Measurements from ENCODE around the gene CDK6.
"Not testable (repeated sequence)": the region's sequence is repeated elsewhere in the genome, so short reads cannot be mapped to it uniquely, and the experiment has no call there.

CDK6 gene

DNA sequence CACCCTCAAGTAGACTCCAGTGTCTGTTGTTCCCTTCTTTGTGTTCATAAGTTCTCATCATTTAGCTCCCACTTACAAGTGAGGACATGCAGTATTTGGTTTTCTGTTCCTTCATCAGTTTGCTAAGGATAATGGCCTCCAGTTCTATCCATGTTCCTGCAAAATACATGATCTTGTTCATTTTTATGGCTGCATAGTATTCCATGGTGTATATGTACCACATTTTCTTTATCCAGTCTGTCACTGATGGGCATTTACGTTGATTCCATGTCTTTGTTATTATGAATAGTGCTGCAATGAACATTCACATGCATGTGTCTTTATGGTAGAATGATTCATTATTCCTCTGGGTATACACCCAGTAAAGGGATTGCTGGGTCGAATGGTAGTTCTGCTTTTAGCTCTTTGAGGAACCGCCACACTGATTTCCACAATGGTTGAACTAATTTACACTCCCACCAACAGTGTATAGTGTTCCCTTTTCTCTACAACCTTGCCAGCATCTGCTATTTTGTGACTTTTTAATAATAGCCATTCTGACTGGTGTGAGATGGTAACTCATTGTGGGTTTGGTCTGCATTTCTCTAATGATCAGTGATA lies 79.0 kb downstream of the CDK6 start:
- not testable (repeated sequence) for DNase-seq

DNA sequence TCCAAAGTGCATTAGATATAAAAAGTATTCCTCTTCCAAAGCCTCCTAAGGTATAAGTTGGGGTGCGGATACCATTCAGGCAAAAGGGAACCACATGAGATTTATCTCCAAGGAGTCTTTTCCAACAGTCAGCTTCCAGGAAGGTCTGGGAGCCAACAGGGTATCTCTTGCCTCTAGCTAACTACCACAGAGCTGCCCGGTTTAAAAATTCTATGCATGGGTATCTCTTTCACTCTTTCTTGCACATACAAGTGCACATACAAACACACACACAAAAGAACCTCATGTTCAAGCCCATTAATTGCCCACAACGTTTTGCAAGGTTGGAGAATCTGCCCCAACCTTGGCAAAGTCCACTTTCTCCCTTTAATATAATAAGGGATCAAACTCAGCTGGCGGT lies 80.7 kb downstream of the CDK6 start:
- DNase-seq = no peak

DNA sequence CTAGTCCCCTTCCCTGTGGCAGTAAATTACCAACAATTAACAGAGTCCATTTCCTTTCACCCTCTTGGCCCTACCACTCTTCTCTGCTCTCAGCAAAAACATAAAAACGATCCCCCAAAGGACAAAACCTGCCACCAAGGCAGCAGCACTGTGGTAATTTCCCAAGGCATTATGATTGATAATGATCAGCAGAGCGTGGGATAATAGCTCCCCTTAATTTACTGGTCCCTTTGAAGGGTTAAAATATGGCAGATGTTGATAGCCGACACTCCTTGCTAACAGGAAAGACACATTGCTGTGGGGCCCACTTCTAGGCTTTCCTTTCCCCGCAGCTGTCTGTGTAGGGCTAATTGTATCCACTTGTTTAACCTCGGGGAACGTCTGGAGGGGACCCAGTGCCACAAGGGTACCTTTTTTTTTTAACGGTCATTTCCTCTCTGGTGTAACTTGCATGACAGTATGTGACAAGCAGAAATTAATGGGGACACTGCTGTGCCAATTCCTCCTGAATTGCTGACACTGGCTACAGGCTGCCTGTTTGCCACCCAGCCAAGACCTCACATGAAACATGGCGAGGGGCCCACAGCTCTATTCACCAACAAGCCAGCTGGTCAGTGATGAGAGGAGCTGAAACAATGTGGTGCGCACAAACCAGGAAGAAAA lies 81.3 kb downstream of the CDK6 start:
- DNase-seq = peak; percentile 24

DNA sequence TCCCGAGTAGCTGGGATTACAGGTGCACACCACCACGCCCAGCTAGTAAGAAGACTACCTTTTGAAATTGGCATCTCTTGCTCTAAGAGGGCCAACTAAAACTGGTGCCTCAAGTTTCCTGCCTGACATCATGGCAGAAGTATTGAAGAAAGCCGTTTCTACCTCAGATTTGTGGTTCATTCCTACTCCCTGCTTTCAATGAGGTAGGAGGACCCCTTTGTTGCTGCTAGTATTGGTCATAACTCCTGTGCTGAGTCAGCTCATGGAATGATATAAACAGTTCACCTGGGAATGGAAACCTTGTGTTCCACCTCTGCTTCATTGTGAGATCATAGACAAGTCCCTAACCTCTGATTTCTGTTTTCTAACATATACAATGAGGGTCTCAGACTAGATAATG lies 82.8 kb downstream of the CDK6 start:
- DNase-seq = no peak

DNA sequence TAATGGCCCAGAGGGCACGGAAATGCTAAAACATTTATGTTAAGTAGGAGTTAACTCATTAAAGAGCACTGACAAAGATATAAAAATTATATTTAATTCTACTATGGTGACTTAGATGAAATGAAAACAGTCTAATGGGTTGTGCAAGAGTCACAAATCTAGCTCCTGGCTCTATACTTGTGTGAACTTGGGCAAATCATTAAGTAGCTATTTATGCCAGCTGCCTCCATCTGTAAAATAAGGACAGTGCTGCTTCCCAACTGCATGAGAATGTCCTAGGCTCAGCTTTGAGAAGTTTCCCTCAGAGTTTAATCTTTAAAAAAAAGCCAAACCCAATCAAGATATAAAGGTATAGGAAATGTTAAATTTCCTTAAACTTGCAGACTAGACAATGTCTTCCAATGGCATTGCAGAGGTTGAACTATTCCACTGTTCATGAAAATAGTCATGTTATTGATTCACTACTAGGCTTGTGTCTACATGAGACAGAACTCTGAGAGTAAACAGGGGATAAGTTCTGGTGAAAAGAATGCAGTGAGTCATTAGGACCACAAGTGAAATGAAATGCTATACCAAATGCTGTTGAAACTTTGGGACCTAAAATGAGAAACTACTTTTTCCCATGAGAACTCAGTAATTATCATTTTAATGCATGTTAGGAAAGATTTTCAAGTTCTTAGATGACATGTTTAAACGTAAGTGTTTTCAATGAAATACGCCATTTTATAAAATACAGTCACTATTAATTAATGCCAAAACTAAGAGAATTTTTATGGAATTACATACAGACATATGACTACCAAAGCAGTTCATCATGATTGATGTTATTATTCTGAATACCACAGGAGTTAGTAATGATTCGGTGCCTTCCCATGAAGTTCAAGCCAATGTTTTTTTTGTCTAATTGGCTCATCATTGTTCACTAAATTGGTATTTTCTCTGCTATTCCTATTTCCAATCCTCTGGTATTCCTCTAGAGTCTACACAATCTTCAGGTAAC lies 84.2 kb downstream of the CDK6 start:
- DNase-seq = no peak

DNA sequence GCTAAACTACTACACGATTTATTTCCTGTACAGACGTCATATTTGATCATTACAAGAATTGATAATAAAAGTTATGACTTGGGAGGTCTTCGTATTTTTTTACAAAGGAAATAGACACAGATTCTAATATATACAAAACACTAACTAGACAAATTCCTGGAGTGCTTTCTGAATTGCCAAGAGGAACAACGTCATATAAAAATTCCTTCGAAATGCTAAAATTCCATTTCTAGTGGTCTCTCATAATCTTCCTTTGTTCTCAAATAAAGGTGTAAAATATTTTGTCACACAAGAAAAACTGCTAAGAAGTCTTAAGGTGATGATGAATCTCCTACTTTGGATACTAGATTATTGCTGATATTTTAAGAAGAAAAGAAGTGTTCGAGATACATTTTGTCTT lies 85.4 kb downstream of the CDK6 start:
- DNase-seq = no peak

DNA sequence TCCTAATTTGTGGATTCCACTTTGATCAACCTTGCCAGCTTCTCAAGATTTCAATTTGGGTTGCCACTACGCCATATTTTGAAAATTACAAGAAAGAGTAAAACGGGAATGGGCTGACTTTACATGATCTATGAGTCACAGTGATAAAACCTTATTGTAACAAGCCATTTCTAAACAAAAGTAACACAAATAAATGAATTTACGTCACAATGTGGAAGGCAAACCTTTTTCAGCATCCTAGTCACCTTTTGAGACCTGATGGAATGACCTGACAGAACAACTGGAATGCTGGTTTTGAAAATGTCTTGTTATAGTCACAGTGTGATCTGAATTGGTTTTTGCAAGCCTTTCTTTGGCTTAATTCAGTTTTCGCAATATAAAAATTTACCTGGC lies 85.9 kb downstream of the CDK6 start:
- no peak for DNase-seq

DNA sequence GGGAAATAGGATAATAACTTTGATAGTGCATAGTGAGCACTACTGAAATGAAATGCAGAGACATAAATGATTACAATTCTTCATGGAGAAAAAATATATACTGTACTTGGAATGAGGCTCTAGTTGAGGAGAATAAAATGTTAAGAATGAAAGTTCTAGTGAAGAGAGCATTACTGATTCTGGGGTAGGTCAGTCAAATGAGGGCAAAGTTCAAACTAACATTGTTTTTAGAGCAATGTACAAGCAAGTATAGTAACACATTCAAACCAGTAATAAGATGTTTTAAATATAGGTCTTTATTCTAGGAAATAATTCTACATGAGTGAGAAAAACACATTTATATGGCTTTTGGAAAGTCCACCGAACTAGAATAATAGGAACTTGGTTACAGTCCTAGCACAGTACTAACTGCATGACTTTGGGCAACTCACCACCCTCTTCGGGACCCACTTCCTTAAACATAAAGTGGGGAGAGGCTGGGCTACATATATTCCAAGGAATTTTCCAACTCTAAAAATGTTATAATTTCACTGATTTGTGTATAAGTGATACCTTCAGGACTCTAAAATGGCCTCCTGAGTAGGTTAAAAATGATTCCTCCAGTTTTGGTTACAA lies 86.4 kb downstream of the CDK6 start:
- no peak for DNase-seq

DNA sequence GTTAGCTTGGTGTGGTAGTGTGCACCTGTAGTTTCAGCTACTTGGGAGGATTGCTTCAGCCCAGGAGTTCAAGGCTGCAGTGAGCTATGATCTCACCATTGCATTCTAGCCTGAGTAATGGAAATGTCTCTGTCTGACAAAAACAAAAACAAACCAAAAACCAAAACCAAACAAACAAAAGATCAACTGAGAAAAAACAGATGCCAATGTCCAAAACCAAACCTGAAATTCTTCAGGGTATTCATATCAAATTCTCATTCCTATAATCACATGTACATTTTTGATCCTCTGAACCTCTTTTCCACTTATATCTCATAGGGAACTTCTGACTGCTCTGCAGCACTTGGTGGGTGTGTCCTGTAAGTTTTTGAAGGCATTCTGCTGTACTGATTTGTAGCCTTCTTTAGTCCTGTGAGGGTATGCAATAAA lies 87.0 kb downstream of the CDK6 start:
- no peak for DNase-seq

DNA sequence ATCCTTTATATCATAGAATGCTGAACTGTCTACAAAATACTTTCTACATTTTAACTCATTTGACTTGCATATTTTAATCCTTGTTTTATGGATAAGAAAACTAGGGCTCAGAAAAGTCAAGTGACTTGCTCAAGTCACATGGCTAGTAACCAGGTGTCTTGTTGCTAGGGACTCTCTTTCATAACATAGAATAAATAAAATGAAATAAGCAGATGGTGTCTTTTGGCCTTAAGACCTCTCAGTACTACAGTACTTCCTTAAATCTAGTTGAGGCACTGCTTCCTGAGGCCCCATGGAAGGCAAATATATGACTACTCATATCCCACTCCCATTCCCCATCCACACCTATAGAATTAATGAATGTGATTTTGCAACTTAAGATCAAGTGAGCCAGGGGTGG lies 87.9 kb downstream of the CDK6 start:
- no peak for DNase-seq

DNA sequence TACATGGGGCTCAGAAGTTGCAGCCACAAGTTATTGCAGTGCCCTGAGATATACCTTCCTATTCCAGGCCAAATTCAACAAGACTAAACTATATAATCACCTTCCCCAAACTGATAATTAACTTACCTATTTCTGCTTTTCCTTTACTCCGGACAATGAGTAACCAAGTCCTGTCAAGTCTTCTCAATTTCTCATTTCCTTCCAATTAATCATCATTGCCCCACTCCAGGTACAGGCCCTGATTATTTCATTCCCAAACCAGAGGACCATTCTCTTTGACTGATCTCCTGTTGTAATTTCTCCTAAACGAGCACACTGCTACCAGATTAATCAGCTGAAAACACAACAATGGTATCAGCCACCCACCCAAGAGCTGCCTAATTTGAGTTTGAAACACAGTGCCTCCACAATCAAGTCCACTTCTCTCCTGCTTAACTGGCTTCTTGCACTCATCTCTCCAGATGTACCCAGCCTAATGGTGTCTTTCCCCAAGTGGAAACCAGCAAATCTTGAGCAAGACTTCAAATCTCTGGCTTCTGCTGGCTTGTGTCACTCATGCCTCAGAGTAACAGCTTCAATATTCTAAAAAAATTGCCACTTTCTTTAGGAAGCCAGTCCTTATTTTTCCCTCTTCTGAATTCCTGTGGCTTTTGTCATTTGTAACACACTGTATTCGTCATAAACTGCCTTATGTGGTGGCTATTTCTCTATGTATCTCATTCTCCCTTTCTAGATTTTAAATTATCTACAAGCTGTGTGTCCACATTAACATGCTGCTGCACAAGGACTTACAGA lies 89.1 kb downstream of the CDK6 start:
- no peak for DNase-seq

DNA sequence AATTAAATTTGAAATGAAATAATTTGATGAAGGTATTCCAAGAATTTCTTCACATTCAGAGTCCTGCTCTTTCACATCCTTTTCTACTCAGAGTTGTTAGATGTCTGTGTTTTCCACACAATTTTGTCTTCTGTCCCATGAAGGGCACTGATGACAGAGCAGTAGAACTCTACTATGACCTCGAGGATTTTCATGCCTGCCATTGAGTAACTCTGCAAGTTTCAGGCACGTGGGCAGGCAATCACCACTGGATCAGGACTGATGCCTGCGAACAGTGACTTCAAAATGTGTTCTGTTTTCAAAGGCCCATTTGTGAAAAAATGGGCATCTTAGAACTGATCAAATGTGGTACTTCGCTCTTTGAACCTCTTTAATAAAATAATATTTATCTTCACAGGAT lies 91.1 kb downstream of the CDK6 start:
- DNase-seq = no peak

DNA sequence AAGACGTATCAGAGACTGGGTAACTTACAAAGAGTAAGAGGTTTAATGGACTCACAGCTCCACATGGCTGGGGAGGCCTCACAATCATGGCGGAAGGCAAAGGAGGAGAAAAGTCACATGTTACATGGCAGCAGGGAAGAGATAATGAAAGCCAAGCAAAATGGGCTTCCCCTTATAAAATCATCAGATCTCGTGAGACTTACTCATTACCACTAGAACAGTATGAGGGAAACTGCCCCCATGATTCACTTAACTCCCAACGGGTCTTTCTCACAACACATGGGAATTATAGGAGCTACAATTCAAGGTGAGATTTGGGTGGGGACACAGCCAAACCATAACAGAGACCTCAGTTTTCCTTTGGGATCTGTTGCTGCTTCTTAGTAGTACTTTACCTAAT lies 92.2 kb downstream of the CDK6 start:
- not testable (repeated sequence) for DNase-seq

DNA sequence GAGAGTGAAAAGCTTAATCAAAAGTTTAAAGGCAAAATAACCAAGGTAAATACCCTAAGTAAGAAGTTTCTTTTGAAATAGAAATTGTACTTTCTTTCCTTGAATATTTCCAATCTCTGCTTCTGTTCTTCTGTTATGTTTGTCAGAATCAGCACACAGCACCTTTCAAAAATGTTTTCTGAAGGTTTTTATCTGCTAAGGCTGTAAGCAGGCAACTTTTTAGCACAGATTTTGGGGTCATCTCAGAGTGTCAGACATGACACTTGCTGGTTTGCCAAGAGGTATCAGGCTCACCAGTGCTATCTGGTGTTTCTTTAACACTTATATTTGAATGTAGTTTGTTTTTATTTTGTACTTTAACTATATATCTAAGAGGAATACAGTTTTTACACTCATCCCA lies 94.2 kb downstream of the CDK6 start:
- no peak for DNase-seq

DNA sequence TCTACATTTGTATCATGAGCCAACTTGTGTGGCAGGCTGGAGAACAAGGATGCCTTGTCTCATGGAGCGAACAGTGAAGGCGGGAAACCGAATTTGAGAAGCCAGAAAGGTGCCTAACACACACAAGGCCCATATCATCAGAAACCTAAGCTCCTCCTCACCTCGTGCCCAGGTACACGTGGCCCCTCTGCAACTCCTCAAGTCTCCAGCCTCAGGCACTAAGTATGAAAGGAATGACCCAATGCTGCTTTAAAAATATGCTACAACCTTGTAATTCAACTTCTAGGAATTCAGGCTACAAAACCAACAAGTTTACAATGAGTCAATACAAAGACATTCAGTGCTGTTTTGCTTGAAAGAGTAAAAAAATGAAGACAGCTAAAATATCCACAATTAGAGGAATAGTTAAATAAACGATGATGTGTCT lies 95.7 kb downstream of the CDK6 start:
- no peak for DNase-seq

DNA sequence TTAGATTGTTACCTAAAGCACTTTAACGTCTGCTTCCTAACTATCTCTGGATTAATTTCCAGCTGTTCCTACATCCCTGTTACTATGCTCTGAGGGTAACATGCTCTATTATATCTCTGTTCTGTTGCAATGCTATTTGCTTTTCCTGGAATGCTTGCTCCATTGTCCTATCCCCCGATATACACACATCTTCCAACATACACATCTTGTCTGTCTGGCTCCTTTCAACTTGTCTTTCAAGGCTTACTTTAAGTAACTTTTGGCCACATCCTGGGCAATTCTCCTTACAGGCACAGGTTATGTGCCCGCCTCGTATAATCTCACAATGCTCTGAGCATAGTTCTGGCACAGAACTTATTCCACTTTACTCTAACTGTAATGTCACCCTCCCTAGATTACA lies 96.2 kb downstream of the CDK6 start:
- no peak for DNase-seq

DNA sequence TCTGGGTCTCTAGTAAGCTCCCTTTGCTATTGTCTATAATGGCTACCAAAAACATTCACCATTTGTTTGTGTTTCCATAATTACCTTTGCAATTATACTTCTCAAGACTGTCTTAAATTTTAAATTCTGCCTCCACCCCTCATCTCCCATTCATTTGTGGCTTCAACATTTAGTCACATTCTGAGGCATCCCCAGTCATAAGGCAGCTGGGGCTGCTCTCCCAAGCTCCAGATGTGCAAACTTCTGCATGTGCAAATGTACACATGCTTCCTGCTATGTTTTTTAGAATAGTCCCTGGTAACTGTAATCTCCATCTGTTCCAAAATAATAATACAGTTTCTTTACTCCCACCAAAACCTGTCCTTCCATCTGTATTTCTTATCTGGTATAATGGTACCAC lies 97.3 kb downstream of the CDK6 start:
- no peak for DNase-seq

DNA sequence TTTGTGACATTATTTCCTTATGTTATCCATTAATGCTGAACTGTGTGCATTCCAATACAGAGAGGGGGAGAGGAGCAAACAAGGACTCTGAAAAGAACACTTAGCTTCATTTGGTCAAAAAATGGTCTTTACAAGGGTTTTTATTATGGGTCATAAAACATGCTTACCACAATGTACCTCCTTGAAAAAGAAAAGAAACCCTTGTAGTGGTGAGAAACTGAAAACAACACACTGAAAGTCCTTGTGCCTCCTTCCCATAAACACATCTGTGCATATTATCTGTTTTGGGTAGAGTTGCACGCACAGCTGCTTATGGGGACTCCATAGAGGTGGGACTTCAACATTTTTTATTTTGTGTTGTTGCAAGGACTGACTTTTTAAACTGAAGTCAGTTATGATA lies 98.7 kb downstream of the CDK6 start:
- DNase-seq = no peak

DNA sequence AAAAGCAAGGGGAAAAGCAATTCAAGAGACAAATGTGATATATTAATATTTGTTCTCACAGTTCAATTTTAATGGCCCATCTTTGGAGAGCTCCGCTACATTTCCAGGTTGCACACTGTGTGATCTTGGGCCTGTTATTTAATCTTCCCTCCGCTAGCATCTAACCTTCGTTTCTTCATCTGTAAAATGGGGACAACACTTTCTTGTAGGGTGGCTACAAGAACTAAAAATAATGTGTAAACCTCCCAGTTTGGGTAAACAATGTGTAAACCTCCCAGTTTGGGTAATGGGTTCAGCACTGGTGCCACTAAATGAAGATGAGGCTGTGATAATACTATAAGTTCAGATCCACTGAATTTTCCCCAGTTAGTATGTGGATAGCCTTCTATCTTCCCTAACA lies 99.5 kb downstream of the CDK6 start:
- no peak for DNase-seq

DNA sequence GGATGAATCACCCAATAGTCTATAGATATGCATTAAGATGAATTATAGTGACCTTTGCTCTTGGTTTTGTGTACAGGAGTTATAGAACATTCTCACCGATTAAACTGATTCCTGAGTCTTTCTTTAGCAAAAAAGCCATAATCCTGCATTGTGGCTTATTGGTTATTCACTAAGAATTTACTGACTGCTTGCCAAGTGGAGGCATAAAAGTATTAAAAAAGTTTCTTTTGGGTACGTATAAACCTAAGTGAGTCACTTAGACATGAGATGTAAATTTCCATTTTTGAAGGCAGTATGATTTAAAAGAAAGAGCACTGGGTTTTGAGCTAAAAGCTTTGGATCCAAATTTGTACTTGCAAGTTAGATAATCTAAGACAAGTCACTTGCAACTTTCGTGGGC lies 100.7 kb downstream of the CDK6 start:
- DNase-seq = no peak

DNA sequence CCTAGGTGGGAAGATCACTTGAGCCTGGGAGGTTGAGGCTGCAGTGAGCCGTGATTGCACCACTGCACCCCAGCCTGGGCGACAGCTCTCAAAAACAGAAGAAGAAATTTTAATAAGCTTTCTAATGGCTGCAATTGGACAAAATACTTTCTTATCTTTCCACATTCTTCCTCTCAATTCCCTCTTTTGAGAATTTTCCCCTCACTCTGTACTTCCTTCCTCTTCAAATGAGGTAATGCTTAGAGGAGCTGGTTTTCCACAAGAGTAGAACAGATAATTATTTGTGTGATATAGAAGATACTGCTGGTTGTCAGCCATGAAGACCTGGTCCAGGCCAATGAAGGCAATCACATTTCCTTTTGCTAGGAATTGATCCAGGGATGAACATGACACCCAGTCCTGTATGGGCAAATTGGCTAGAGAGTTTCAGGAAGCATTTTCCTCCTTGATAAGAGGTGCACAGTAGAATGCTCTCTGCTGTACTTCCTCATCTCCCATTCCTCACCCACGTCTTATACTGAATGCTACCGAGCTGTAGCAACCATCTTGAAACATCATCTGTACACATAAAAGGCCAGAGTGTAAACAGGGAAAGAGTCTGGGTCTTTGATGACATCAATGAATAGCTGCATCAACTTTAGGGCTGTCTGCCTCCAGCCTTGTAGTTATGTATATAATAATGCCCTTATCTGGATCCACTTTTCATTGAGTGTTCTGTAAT lies 103.9 kb downstream of the CDK6 start:
- no peak for DNase-seq

Measured in 8988T (cell line).